HG03045 (cell line): ENCODE results near the gene HOXB7.

ENCODE experiments used
- ATAC-seq: cut with Tn5 transposase; IDR thresholded peaks from one replicate; pipeline ENCODE4 v1.9.1; 2021; ENCODE audit warnings: mild to moderate bottlenecking, moderate library complexity; ENCODE audit not compliant: unreplicated experiment

Gene HOXB7

DNA sequence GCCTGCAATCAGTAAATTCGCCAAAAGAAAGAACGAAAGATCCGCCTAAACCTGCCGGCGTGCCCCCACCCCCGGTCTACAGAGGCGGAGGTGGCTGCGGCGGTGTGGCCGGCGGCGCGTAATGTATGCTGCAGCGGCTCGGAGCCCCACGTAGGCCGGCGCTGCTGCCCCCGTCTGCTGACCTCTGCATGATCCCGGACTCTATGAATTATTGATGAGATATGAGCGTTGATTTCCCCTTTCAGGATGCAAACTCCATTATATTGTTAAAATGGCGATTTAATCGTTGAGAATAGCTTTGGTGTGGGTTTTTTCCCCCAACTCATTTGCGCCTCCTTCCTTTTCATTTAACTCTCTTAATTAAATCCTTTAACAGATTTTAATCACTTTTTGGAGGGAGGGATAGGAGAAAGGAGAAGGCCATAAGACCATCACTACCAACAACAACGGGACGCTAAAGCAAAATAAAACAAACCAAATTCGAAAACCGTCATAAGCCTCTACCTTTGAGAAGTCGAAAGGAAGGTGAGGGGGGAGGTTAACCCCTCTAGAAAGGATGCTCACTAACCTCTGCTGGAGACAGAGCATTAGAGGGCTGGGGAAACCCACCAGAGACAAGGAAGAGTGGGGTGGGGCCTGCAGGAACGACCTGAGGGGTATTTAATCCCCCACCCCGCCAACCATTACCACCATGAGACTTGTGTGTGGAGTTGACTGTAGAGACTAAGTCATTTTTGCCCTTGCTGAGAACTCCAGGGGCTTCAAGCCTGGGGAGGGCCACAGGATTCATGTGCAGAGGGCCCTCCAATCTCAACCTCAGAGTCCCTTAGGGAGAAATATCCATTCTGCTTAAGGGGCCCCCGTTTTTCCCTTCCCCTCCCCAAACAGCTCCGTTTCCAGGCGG, 24.2 kb downstream of the HOXB7 start:
- ATAC-seq, result no peak

DNA sequence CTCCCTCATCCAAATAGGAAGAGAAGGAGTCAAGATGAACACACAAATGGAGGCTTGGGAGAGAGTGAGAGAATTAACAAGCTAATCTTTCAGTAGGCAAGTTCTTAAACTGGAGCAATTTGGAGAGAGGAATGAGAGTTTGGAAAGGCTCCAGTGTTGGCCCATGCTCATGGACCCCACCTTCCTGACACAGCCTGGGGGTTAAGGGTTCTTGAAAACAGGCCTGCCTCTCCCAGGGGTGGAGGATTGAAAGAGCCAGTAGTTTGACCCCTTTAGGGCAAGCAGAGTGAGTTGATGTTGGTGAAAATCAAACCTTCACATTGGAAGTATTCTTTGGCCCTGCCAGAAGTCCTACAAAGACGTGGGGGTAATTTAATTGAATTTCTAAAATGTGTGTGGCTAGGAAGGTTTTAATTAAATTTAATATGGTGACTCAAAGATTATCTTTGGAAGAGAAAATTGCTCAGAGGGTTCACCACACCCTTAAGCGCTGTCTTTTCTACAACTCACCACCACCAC, 26.5 kb downstream of the HOXB7 start:
- ATAC-seq, result no peak

DNA sequence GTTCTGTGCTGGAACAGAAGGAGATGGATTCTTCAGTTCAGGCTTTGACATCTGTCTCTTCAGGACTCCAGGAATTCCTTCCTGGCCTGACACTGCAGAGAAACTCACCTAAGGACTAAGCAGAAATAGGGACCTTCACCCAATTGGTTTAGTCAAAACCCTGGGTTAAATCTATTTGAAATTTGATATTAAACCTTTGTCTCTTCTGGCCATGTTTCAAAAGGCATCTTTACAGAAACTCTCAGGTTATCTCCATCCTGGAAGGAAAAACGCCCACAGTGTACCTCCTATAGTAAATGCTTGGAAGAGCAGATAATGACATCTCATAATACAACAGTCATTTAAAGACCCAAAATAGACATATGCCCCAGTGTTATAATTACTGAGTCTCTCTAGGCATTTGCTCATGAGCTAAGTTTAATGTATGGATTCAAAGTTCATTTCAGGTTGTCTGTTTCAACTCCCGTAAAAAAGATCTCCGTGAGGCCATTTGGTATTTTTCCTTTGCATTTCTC, 27.1 kb downstream of the HOXB7 start:
- no peak for ATAC-seq

DNA sequence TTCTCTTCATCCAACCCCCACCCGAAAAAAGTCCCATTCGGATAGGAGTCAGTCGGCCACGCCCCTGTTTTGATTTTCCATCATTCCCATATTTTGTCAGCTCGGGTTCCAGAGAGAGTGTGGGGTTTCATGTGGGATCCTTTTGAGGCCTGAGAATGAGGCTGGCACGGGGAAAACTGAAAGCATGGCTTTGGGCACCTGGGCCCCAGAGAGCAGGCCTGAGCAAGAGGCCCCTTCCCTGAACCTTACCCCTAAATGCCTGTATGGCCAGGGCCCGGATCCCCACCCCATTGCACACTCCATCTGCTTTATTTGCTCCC, 28.1 kb downstream of the HOXB7 start:
- no peak for ATAC-seq

DNA sequence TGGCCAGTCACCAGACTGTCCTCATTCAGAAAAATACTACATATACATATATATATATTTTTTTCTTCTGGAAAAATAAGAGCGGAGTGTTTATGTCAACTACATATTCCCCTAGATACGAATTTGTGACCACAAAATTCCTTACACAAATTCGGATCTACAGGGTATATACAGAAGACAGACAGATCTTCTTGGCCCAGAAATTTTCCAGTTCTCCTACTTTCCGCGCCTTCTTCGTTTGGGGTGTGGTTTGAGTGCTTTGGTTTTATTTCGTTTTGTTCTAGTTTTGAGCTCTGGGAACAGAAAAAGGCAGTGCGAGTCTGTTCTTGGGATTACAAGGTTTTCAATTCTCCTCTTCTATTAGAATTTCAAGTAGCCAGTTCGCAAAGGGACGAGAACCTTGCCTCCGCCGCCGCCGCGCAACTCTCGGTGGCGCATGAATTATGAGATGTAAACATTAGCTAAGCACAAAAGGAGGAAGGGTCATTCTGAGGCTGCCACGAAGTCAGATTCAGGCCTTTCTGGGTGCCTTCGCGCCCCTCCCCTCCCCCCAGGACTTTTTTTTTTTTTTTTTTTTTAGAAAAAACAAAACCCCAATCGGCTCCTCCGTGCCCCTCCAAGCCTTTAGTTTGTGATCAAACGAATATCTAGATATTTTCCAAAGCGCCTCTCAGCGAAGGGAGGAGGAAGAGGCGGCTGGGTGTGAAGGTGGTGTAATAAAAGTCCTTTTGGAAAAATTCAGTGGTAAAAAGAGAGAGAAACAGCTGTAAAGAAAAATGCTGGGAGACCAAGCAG, 30.9 kb downstream of the HOXB7 start:
- no peak for ATAC-seq

DNA sequence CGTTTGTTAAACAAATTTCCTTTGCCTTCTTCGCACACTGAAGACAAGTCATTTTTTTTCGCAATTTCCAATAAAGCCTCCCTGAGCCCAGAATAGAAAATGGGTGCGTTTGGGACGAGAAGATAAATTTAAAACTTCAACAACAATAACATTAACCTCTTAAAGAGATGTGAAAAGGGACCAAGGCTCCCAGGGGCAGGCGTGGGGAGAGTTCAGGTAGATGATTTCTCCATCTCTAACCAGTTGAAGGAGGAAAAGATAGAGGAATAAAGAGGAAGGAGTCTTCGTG, 31.4 kb downstream of the HOXB7 start:
- ATAC-seq, result no peak

DNA sequence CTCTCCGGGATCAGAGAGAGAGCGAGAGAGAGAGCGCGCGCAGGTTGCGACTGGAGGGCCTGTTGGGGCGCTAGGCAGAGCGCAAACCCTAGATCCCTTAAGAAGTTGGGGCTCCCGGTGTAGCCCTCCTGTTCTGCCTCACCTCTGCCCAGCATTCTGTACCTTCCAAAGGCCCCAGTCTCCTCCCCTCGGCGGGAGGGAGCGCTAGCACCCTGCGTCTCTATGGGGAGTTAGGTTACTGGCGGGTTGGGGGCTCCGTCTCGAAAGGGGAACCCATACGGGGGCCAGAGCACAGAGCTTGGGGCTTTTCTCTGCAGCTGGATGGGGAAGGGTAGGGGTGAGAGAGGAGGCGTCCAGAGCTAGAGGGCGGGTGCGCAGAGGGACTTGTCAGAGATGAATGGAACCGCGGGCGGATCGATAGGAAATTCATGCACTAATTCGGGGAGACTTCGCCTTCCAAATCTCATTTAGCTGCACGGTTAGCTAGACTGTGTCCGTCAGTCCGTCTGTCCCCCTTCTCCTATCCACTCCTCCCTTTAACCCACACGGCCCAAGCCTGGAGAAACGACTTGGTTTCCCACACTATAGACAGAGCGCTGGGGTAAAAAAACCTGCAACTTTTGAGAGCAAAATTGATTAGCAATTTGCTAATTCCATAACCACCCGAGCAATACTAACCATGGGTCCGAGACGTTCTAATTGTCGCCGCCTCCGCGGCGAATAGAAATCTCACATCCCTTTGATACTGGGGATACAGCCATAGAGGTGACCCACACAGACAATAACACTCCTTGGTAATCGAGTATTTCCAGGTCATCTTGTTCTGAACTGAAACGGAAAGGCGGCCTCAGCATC, 32.0 kb downstream of the HOXB7 start:
- ATAC-seq, result no peak

DNA sequence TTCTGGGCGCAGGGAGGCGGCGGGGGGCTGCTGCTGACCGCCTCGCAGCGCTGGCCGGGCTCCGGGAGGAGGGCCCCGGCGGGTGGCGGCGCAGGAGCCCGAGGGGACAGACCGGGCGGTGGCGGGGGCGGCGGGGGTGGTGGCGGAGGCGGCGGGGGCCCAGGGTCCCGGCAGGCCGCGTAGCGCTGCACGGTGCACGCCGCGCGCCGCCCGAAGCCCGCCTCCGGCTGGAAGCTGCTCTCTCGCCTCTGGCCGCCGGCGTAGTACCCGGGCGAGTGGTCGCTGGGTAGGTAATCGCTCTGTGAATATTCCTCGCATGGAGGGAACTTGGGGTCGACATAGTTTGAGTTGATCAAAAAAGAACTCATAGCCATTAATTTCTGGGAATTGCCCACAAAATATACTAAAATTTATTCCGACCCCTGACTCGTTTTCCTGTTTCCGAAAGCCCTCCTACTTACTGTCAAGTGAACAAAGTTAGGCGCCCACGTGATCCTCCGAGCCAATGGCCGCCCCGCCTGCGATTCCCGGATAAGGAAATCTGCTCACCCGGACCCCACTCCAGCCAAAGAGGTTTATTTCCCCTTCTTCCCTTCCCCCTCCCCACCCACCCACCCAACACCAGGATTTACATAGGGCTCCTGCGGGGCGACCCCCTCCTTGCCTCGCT, 32.7 kb downstream of the HOXB7 start, which contains the start of gene HOXB4:
Gene HOXB4, minus strand, starts transcription at position 405 of the 670 bp plus-strand sequence. Its CDS starts 31 bp downstream, at position 374.
- ATAC-seq, result no peak

DNA sequence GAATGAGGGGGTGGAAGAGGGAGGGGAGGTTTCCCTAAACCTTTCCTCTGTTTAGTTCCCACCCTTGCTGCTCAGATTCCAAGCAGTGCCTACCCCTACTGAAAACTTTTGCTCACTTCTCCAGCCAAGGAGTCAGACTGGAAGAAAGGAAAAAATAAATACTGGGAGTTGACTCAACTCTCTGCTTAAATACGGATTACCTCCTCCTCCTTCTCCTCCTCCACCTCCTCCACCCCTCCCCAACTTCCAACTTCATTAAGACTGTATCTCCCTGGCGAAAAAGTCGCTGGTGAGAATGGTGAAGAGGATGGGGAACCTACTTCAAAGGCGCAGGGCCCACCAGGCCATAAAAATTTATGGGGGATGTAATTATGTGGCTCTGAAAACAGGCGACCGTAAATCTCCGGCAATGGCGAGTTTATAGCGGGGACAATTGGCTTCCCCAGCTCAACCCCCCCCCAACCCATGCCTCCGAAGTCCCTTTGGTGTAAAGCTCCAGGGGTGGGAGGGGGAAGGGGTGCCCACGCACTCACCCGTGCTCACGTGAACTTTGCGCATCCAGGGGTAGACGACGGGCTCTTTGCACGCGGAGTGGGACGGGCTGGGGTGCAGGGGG, 33.4 kb downstream of the HOXB7 start:
- no peak for ATAC-seq

DNA sequence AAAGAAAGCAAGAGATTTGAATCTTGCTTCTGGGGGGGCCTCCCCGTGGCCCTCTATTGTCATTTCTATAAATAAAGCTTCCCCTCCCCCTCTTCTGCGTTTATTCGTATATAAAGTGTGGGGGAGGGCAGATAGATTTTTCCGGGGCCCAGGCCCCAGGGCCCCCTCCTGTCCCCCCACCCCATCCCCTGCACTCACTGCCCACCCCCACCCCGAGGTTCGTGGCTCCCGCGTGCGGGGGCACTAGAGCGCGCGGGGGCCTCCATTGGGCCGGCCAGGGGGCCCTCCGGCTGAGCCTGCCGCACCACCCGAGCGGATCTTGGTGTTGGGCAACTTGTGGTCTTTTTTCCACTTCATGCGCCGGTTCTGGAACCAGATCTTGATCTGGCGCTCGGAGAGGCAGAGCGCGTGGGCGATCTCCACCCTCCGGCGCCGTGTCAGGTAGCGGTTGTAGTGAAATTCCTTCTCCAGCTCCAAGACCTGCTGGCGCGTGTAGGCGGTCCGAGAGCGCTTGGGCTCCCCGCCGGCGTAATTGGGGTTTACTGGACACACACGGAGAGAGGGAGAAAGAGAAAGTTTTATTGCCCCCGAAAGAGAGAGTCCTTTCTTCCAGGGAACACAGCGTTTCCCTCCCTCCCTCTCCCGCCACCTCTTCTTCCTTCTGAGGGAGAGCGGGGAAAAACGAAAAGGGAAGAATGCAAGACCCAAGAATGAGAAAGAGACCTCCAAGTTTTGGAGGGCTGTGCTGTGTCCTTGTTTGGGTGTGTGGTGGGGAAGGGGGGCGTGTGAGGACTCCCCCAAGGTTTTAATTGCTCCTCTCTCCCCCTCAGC, 34.1 kb downstream of the HOXB7 start:
- ATAC-seq, result no peak

DNA sequence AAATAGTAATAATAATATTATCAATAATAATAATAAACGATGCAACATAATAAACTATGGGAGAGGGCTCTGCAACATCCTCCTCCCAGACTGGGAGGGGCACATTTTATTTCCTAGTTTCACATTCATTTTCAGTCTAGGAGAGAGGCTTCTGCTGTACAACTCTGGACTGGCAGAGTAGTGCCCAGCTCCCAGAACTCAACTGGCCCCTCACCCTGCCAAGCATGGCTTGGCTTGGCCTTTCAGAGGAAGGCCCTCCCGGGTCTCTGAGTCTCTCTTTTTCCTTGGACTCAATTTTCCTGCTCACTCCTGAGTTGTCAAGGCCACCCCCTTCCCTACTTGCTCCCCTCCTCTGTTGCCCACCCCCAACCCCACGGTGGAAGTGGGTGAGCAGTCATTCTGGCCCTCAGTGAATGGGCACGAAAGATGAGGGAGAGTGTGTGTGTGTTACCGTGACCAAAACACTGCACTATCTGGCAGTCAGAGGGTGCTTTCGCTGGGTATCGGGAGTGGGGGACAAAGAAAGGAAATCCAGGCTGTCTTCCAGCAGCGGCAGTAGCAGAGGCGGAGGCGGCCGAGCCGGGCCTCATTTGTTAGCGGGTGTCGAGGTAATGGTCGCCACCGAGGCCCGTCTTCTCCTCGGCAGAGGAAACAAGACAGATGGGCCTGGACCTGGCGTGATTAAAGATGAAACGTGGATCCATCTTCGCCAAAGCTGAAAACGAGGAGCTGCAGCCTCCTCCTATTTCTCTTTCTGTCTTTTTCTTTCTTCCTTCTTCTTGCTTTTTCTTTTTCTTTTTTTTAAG, 34.9 kb downstream of the HOXB7 start:
- no peak for ATAC-seq

DNA sequence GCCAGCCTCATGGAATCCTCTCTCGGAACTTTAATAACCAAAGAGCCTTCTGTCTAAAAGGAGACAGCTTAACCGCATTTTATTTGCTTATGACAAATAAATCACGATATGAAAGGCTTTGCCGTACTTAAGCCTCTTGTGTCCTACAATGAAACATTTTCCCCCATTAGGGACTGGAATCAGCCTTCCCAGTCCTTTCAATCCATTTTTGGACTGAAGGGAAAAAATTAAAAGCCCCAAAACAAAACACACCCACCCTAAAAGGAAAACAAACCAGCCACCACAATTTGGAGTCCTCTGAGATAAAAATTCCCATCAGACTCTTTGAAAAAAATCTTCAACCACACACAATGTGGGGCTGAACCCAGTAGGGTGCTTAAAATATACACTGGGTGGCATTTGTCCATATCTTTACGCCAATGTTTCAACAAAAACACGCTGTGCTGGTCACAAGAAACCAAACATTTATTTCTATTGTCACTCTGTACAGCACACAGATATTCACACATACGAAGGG, 35.7 kb downstream of the HOXB7 start:
- no peak for ATAC-seq

DNA sequence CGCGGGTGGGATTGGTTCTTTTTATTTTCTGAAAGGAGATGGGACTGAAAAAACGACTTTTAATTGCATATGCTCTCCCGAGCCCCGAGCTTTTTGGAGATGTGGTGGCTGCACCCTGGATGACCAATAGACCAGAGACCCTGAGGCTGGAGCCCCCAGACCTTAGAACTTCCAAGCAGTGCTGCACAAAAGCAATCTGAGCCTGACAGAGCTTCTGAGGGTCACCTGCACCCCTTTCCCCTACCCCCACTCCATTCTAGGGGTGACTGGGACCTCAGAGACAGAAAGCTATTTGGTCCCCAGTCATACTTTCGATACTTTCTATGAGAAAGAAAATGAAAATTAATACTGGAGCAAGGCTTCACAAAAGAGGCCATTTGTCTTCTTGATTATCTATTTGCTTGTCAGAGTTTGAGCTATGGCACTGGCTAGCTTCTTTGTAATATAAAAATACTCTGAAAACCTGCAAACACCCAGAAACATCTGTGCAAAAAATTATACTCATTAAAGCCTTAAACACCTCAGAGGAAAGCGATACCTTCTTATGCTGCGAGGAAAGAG, 36.2 kb downstream of the HOXB7 start:
- no peak for ATAC-seq

DNA sequence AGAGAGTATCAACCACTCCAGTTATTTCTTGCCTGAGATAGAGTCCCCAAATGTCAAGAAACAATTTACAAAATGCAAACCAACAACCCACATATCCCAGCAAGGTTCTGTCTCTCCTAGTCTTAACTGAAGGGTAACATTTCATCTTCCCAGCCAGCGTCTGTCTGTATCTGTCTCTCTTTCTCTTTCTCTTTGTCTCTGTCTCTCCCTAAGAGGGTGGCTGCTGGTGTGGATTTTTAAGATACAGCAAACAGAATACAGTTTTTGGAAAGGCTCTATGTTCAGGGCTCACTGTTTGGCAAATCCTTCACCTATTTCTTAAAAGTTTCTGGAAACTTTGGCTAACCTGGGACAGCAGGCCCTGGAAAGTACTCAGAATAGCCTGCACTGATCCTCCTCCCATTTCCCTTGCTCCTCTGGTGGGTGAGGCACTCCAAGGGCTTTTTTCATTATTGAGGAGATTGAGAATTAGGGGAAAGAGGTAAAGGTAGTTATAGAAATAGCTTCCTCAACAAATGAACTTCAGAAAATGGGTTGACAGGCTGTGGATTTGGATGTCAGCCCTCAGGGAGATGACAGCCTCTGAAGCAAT, 38.9 kb downstream of the HOXB7 start:
- no peak for ATAC-seq

DNA sequence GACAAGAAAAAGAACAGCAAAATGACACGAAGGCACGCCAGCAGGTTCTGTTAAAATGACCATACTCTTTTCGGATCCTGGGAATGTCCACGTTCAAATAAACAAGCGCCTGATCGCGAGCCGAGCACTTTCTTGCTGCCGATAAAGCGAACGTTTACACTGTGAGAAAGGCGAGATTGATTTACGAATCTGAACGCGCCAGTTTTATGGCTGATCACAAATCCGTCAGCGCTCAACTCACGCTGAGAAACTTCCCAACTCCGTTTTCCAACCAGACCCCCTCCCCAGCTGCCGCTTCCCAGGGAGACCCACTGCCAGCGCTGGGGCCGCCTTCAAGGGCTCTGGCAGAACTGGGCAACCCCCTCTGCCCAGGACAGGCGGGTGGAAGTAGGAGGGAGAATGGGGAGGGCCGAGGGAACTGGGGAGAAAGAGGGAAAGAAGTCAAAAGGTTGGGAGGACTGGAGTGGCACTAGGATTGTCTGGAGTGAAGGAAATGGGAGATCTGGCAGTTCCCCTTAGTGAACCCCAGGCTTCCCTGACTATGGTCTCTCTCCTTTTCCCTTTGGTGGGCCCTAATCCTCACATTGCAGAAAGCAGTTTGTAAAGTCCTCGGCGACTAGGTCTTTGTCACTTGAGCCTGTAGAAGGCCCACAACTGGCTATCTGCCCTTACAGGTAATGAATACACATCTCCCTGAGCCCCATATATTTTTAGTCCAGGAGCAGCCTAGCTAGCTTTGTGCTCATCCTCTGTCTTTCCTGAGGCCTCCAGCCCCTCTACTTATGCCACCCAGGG, 39.6 kb downstream of the HOXB7 start:
- no peak for ATAC-seq

DNA sequence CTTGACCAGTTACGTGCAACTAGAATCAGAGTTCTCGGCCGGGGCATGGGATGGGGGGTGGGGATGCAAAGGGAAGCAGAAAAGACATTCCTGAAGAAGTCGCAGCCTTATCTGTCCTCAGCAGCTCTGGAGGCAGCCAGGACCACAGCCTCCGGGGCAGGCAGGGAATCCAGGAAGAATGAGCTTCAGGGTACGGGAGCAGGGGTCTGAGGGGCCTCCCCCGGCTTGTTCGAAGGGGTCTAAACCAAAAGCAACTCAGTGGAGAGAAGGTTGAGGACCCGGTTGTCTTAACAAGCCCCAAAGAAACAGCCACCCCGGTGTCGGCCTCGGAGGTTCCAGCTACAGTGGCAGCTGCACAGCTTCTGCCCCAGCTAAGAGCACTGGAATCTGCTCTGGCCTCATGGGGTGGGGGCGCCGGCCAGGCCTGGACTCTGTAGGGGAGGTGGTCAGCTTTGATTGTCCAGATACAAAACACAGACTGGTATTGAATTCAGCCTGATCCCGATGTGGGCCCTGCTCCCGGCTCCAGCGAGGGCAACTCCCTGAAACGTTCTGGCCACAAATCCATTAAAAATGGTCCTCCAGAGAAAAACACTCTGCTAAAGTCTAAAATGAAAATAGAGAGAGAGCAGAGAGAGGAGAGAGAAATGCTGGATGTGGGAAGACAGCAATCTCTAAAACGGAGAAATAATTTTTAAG, 40.3 kb downstream of the HOXB7 start:
- ATAC-seq, result no peak
